ENCODE measurements around the gene FITM1. TPM values are rescaled to one million over a fixed set of nuclear protein-coding genes. Genes with fewer than 3 reads are reported as not detected.

FITM1 gene
- polyA plus RNA-seq, 1 of the 3 experiments (the other 2 are of a cell fraction), result 0.12 TPM

DNA sequence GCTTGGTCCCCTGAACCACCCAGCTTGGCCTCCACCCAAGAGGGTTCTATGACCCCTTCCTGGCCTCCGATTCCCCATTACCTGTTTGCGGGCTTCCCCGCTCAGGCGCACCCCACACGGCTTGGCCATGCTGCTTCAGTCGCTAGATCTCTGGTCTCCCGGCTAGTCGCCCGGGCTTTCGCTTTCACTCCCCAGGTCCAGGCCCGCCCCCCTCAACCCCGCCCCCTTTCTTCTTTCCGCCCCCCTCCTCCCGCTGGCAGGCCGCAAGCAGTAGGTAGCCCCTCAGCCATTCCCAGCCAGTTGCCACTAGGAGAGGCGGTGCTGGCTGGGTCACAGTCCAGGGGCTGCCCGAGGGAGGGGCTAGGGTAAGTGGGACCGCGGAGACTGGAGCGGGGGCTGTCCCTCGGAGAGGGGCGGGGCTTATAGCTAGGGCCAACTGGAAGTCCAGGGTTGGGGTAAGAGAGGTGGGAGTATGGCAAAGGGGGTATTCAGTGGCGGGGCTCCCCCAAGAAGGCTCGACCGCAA is 16.1 kb downstream of the FITM1 start, which contains the start of gene PSME2:
Gene PSME2 (minus strand): TSS at position 158 of the 525 bp plus-strand sequence. CDS start 29 bp downstream, at position 129.
- H3K27ac ChIP-seq (ENCODE audit: low read depth in 2 of 2, low read length in 1 of 2), result peak within 1 kb of the TSS; percentile 92 to 97
- peak within 1 kb of the TSS; percentile 79 for H3K9ac ChIP-seq
- TF ChIP-seq, protein P1, sequence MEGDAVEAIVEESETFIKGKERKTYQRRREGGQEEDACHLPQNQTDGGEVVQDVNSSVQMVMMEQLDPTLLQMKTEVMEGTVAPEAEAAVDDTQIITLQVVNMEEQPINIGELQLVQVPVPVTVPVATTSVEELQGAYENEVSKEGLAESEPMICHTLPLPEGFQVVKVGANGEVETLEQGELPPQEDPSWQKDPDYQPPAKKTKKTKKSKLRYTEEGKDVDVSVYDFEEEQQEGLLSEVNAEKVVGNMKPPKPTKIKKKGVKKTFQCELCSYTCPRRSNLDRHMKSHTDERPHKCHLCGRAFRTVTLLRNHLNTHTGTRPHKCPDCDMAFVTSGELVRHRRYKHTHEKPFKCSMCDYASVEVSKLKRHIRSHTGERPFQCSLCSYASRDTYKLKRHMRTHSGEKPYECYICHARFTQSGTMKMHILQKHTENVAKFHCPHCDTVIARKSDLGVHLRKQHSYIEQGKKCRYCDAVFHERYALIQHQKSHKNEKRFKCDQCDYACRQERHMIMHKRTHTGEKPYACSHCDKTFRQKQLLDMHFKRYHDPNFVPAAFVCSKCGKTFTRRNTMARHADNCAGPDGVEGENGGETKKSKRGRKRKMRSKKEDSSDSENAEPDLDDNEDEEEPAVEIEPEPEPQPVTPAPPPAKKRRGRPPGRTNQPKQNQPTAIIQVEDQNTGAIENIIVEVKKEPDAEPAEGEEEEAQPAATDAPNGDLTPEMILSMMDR (IDR thresholded peaks at IDR 0.05), result no peak
- TF ChIP-seq TCF12 (IDR thresholded peaks at IDR 0.05), result no peak
- TF ChIP-seq, protein P2, sequence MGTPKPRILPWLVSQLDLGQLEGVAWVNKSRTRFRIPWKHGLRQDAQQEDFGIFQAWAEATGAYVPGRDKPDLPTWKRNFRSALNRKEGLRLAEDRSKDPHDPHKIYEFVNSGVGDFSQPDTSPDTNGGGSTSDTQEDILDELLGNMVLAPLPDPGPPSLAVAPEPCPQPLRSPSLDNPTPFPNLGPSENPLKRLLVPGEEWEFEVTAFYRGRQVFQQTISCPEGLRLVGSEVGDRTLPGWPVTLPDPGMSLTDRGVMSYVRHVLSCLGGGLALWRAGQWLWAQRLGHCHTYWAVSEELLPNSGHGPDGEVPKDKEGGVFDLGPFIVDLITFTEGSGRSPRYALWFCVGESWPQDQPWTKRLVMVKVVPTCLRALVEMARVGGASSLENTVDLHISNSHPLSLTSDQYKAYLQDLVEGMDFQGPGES (IDR thresholded peaks at IDR 0.05; ENCODE audit: low read depth, low read length), result no peak
- TF ChIP-seq, protein P3, sequence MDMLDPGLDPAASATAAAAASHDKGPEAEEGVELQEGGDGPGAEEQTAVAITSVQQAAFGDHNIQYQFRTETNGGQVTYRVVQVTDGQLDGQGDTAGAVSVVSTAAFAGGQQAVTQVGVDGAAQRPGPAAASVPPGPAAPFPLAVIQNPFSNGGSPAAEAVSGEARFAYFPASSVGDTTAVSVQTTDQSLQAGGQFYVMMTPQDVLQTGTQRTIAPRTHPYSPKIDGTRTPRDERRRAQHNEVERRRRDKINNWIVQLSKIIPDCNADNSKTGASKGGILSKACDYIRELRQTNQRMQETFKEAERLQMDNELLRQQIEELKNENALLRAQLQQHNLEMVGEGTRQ (IDR thresholded peaks at IDR 0.05; ENCODE audit: borderline replicate concordance, low read depth, low read length), result no peak
- TF ChIP-seq, protein P4, sequence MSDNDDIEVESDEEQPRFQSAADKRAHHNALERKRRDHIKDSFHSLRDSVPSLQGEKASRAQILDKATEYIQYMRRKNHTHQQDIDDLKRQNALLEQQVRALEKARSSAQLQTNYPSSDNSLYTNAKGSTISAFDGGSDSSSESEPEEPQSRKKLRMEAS (IDR thresholded peaks at IDR 0.05; ENCODE audit: low read depth), result peak; percentile 53; the same call in 1 of the 2 replicates
- TF ChIP-seq RFX5 (IDR thresholded peaks at IDR 0.05; ENCODE audit: low read length), result 0 out of 2 replicates have a peak, but pooled peaks have one; percentile 32
- peak; percentile 70 for TF ChIP-seq POLR2AphosphoS5 (IDR thresholded peaks at IDR 0.05; ENCODE audit: low read depth, low read length)
- TF ChIP-seq MXI1 (IDR thresholded peaks at IDR 0.05; ENCODE audit: low read depth, low read length), result peak; percentile 59
- TF ChIP-seq RAD21 (IDR thresholded peaks at IDR 0.05; ENCODE audit: low read length), result 0 out of 2 replicates have a peak, but pooled peaks have one; percentile 6
- peaks cover 11 to 25% of the 10 kb centered on the region in 2 experiments for H3K4me1 ChIP-seq (ENCODE audit: control insufficient read depth in 1 of 2, insufficient read depth in 2 of 2, low read depth in 1 of 2, low read length in 1 of 2)
- no peaks in the 10 kb centered on the region for H3K9me2 ChIP-seq
- peak within 1 kb of the TSS; percentile 83 for H3K4me2 ChIP-seq
- POLR2A ChIA-PET, result interaction anchor here (0.6 to 3.9 kb wide), 15 partner anchors 8 to 96 kb away, joined by 3 to 50 read pairs (median 7); partner anchors contain the start of genes CHMP4A, DCAF11, IPO4 and IRF9
- DNase-seq, result peak; percentile 97
- peaks cover 16% of the 10 kb centered on the region for H3F3A ChIP-seq (replicated peaks; ENCODE audit: insufficient read depth)
- peaks cover 10% of the 10 kb centered on the region; the same call in 1 of the 2 replicates for H4K20me1 ChIP-seq (ENCODE audit: insufficient read depth)
- peak within 1 kb of the TSS; percentile 93 to 98 for H3K4me3 ChIP-seq (ENCODE audit: low read depth in 2 of 2, low read length in 1 of 2)
- H3K36me3 ChIP-seq (replicated peaks in 1 of 2; ENCODE audit: control insufficient read depth in 1 of 2, insufficient read depth in 2 of 2, low read length in 1 of 2), result peaks cover 27 to 48% of the 10 kb centered on the region in 2 experiments
- no peaks in the 10 kb centered on the region for H3K9me3 ChIP-seq
- CTCF ChIA-PET, result interaction anchor here (0.9 to 4.6 kb wide), 7 partner anchors 8 to 668 kb away, joined by 3 to 38 read pairs (median 5); partner anchors contain the start of genes IRF9, PCK2 and PSME1
- WGBS (ENCODE audit: low lambda C conversion rate), result 0% methylated on average over 25 of the region's 25 CpGs
- no peaks in the 10 kb centered on the region for H3K27me3 ChIP-seq (ENCODE audit: insufficient read depth)
- H2AFZ ChIP-seq (ENCODE audit: low read depth), result peak within 1 kb of the TSS; percentile 92
- H3K79me2 ChIP-seq (ENCODE audit: insufficient read depth), result peaks cover 58% of the 10 kb centered on the region

Measured in SK-N-SH (cell line).